ENCODE data around the gene GLG1. TPM values are rescaled to one million over a fixed set of nuclear protein-coding genes. Genes with fewer than 3 reads are reported as not detected.
"Not testable (repeated sequence)": the region's sequence is repeated elsewhere in the genome, so short reads cannot be mapped to it uniquely, and the experiment has no call there.

GLG1 gene
- total RNA-seq, 1 donor = 119 TPM

- no peak overlapping the region for H3K4me3 ChIP-seq (ENCODE audit: low read depth, low read length)
- no peak for DNase-seq (ENCODE audit: low read depth)
- no peak for TF ChIP-seq CTCF (IDR thresholded peaks at IDR 0.05; ENCODE audit: insufficient read depth, low read length)
Measured at GRCh38 chr16:74447578-74447977, 159.3 kb downstream of the GLG1 start.

DNA sequence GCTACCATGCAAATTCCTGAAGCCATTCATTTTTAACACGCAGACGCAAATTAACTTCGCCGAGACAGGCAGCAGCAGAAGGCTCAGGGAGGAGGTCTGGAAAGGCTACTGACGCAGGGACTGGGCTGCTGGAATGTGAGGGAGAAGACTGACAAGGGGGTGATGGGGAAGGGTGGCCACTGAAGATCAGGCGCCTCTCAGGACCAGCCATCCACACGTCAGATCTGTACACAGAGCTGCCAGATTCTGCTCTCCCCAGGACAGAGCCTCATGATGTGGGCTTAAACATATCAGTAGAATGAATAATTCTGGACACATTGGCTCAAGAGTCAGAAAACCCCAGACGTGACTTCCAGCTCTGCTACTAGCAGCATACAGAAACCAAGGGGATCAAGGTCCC is 160.0 kb downstream of the GLG1 start:
- H3K4me3 ChIP-seq (ENCODE audit: low read depth, low read length) = no peak overlapping the region
- no peak for TF ChIP-seq CTCF (IDR thresholded peaks at IDR 0.05; ENCODE audit: insufficient read depth, low read length)
- DNase-seq (ENCODE audit: low read depth) = no peak

DNA sequence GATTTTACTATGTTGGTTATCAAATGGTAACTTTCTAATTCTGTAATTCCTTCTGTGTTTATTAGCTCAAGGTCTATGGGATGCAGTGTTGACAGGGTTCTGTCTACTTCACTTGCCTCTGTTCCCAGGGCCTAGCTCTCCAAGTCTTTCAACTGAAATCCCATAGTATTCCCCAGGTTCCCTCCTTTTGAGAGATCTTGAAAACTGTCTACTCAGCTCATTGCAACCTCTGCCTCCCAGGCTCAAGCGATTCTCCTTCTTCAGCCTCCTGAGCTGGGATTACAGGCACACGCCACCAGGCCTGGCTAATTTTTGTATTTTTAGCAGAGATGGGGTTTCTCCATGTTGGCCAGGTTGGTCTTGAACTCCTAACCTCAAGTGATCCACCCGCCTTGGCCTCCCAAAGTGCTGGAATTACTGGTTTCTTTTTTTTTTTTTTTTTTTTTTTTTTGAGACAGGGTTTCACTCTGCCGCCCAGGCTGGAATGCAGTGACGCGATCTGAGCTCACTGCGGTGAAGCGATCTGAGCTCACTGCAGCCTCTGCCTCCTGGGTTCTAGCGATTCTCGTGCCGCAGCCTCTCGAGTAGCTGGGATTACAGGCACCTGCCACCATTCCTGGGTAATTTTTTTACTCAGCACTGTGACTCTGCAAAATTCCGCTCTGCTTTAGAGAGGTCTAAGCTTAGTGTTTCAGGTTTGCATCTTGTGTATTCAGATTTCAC is 163.1 kb downstream of the GLG1 start:
- DNase-seq (ENCODE audit: low read depth); H3K4me3 ChIP-seq (ENCODE audit: low read depth, low read length): not testable (repeated sequence)

DNA sequence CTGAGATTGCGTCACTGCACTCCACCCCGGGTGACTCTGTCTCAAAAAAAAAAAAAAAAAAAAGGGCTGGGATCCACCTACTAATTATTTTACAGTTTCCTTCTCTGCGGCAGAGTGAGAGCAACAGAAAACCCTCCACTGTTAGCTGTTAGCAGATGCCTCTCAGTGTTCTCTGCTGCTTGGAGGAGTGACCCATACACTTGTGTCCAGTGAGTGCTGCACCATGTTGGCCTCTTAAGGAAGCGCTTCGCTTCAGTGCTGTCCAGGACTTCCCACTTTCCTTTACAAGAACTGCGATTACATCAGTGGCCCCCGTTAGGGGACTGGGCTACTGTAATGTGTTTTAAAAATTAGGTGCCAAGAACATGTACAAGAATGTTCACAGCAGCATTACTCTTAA is 167.2 kb downstream of the GLG1 start:
- no peak overlapping the region for H3K4me3 ChIP-seq (ENCODE audit: low read depth, low read length)
- TF ChIP-seq CTCF (IDR thresholded peaks at IDR 0.05; ENCODE audit: insufficient read depth, low read length) = no peak
- no peak for DNase-seq (ENCODE audit: low read depth)

- no peak for DNase-seq (ENCODE audit: low read depth)
- no peak overlapping the region for H3K4me3 ChIP-seq (ENCODE audit: low read depth, low read length)
- no peak for TF ChIP-seq CTCF (IDR thresholded peaks at IDR 0.05; ENCODE audit: insufficient read depth, low read length)
Measured at GRCh38 chr16:74438492-74438979, 168.4 kb downstream of the GLG1 start.

DNA sequence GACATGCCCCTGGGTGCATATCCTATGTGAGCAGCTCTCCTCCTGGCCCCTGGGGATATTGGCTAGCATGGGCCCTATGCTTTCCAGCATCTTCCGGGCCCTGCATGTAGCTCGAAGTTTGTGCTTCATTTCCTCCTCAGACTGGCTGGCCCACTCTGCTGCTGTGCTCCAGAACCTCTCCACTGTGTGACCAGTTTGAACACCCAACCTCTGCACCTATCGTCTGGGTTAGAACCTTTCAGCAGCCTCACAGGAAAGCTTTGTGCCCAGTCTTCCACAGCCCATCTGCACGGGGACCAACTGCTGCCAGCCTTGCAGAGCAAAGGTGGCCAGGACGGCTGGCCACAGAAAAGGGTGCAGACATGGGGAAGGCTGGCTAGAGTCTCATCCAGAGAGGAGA is 175.4 kb downstream of the GLG1 start:
- no peak for TF ChIP-seq CTCF (IDR thresholded peaks at IDR 0.05; ENCODE audit: insufficient read depth, low read length)
- DNase-seq (ENCODE audit: low read depth) = no peak
- no peak overlapping the region for H3K4me3 ChIP-seq (ENCODE audit: low read depth, low read length)

DNA sequence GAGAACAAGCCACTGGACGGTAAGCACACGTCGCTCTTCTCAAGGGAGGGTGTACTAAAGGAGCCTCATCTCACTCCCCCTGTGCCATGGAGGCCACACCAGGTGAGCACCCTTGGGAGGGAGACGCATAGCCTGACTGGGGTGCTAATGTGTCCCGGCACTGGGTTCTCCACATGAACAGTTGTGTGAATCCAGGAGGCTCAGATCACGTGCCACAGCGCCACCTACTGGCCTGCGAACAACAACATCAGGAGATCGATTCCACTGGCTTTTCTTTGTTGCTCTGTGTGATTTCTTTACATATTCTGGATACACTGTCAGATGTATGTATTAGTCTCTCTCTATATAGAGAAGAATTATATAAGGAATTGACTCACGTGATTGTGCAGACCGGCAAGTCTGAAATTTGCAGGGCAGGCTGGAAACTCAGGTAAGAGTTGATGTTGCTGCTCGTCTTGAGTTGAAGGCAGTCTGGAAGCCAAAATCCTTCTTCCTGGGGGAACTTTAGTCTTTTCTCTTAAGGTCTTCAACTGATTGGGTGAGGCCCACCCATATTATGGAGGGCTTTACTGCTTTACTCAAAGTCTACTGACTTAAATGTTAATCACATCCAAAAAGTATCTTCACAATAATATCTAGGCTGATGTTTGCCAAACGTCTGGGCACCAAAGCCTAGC is 176.7 kb downstream of the GLG1 start:
- TF ChIP-seq CTCF (IDR thresholded peaks at IDR 0.05; ENCODE audit: insufficient read depth, low read length) = peak; percentile 61
- not testable (repeated sequence) for H3K4me3 ChIP-seq (ENCODE audit: low read depth, low read length)
- peak; percentile 45 for DNase-seq (ENCODE audit: low read depth)

- not testable (repeated sequence) for H3K4me3 ChIP-seq (ENCODE audit: low read depth, low read length); DNase-seq (ENCODE audit: low read depth)
Measured at GRCh38 chr16:74428493-74428892, 178.4 kb downstream of the GLG1 start.

- not testable (repeated sequence) for DNase-seq (ENCODE audit: low read depth)
Measured at GRCh38 chr16:74425751-74426150, 181.2 kb downstream of the GLG1 start.

GRCh38 chr16:74423721-74424120 is 183.2 kb downstream of the GLG1 start:
- not testable (repeated sequence) for DNase-seq (ENCODE audit: low read depth); H3K4me3 ChIP-seq (ENCODE audit: low read depth, low read length)

More at GRCh38 chr16:74425751-74426150, 181.2 kb downstream of the GLG1 start:
- H3K4me3 ChIP-seq (ENCODE audit: low read depth, low read length) = not testable (repeated sequence)

GRCh38 chr16:74422086-74422485 is 184.8 kb downstream of the GLG1 start:
- H3K4me3 ChIP-seq (ENCODE audit: low read depth, low read length); DNase-seq (ENCODE audit: low read depth): not testable (repeated sequence)
